ENCODE data around the gene MAP2K5.

- TF ChIP-seq, protein P1, sequence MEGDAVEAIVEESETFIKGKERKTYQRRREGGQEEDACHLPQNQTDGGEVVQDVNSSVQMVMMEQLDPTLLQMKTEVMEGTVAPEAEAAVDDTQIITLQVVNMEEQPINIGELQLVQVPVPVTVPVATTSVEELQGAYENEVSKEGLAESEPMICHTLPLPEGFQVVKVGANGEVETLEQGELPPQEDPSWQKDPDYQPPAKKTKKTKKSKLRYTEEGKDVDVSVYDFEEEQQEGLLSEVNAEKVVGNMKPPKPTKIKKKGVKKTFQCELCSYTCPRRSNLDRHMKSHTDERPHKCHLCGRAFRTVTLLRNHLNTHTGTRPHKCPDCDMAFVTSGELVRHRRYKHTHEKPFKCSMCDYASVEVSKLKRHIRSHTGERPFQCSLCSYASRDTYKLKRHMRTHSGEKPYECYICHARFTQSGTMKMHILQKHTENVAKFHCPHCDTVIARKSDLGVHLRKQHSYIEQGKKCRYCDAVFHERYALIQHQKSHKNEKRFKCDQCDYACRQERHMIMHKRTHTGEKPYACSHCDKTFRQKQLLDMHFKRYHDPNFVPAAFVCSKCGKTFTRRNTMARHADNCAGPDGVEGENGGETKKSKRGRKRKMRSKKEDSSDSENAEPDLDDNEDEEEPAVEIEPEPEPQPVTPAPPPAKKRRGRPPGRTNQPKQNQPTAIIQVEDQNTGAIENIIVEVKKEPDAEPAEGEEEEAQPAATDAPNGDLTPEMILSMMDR (IDR thresholded peaks at IDR 0.05) = no peak
- TF ChIP-seq POLR2A (IDR thresholded peaks at IDR 0.05) = no peak
Measured at GRCh38 chr15:67533873-67534272, 8.6 kb upstream of the MAP2K5 start.

Measured in right lobe of liver (tissue), 4 donors.